ENCODE measurements around the gene PAPSS1.

The PAPSS1 gene

DNA sequence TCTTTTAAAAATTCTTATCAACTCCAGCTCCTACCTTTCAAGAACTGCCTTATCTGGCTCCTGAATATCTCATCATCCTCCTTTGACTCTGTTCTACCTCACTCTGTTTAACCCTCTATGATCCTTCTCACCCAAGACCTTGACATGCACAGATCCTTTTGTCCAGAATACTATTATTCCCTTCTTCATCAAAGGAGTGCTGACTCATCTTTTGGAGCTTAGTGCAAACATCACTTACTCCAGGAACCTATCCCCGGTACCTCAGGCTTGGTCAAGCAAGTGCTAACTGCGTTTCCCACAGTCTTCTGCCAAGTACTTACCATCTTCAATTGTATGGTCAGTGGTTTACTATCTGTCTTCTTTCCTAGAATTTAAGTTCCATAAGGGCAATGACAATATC is 96.0 kb downstream of the PAPSS1 start:
- TF ChIP-seq, protein P1, sequence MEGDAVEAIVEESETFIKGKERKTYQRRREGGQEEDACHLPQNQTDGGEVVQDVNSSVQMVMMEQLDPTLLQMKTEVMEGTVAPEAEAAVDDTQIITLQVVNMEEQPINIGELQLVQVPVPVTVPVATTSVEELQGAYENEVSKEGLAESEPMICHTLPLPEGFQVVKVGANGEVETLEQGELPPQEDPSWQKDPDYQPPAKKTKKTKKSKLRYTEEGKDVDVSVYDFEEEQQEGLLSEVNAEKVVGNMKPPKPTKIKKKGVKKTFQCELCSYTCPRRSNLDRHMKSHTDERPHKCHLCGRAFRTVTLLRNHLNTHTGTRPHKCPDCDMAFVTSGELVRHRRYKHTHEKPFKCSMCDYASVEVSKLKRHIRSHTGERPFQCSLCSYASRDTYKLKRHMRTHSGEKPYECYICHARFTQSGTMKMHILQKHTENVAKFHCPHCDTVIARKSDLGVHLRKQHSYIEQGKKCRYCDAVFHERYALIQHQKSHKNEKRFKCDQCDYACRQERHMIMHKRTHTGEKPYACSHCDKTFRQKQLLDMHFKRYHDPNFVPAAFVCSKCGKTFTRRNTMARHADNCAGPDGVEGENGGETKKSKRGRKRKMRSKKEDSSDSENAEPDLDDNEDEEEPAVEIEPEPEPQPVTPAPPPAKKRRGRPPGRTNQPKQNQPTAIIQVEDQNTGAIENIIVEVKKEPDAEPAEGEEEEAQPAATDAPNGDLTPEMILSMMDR (conservative IDR thresholded peaks at IDR 0.05; ENCODE audit: low read length) = no peak
- no peak for TF ChIP-seq EZH2phosphoT487 (IDR thresholded peaks at IDR 0.05; ENCODE audit: borderline replicate concordance)

GRCh38 chr4:107622006-107622405 is 98.0 kb downstream of the PAPSS1 start:
- H3K9me3 ChIP-seq (ENCODE audit: insufficient read depth, low read depth, low read length) = peaks cover 5% of the 10 kb centered on the region; the same call in 1 of the 2 replicates
- no peak overlapping the region for H2AFZ ChIP-seq (ENCODE audit: low read length)
- TF ChIP-seq, protein P1 (conservative IDR thresholded peaks at IDR 0.05; ENCODE audit: low read length) = no peak
- TF ChIP-seq EZH2phosphoT487 (IDR thresholded peaks at IDR 0.05; ENCODE audit: borderline replicate concordance) = no peak
- peaks cover 10% of the 10 kb centered on the region; the same call in 1 of the 2 replicates for H3K36me3 ChIP-seq (ENCODE audit: insufficient read depth, low read length)
- H3K79me2 ChIP-seq (ENCODE audit: insufficient read depth, low read length) = no peaks in the 10 kb centered on the region
- no peak overlapping the region for H3K9ac ChIP-seq (ENCODE audit: low read depth, low read length, poor library complexity, severe bottlenecking)
- no peaks in the 10 kb centered on the region for H4K20me1 ChIP-seq (ENCODE audit: insufficient read depth, low read length, poor library complexity, severe bottlenecking)
- no peaks in the 10 kb centered on the region for H3F3A ChIP-seq (ENCODE audit: low read depth)
- no peaks in the 10 kb centered on the region for H3K27me3 ChIP-seq (ENCODE audit: insufficient read depth, low read length, poor library complexity, severe bottlenecking)
- peaks cover 2% of the 10 kb centered on the region for H3K4me1 ChIP-seq (ENCODE audit: insufficient read depth, low read length, poor library complexity, severe bottlenecking)
- H3K9me2 ChIP-seq (replicated peaks; ENCODE audit: low read depth, low read length) = no peaks in the 10 kb centered on the region; the same call in 1 of the 2 replicates
- H3K4me3 ChIP-seq (ENCODE audit: low read length, poor library complexity, severe bottlenecking) = no peak overlapping the region
- no peak overlapping the region for H3K4me2 ChIP-seq (ENCODE audit: low read depth, low read length, poor library complexity, severe bottlenecking)

More for the DNA sequence above, 96.0 kb downstream of the PAPSS1 start:
- H3K4me1 ChIP-seq (ENCODE audit: insufficient read depth, low read length, poor library complexity, severe bottlenecking) = no peaks in the 10 kb centered on the region
- H3K9me2 ChIP-seq (replicated peaks; ENCODE audit: low read depth, low read length) = no peaks in the 10 kb centered on the region; the same call in 1 of the 2 replicates
- H3K27me3 ChIP-seq (ENCODE audit: insufficient read depth, low read length, poor library complexity, severe bottlenecking) = no peaks in the 10 kb centered on the region
- no peak overlapping the region for H3K4me3 ChIP-seq (ENCODE audit: low read length, poor library complexity, severe bottlenecking)
- H3K79me2 ChIP-seq (ENCODE audit: insufficient read depth, low read length) = no peaks in the 10 kb centered on the region
- H3K9me3 ChIP-seq (ENCODE audit: insufficient read depth, low read depth, low read length) = peaks cover 5% of the 10 kb centered on the region; the same call in 1 of the 2 replicates
- H3F3A ChIP-seq (ENCODE audit: low read depth) = no peaks in the 10 kb centered on the region
- H3K9ac ChIP-seq (ENCODE audit: low read depth, low read length, poor library complexity, severe bottlenecking) = no peak overlapping the region
- no peak overlapping the region for H2AFZ ChIP-seq (ENCODE audit: low read length)
- H3K4me2 ChIP-seq (ENCODE audit: low read depth, low read length, poor library complexity, severe bottlenecking) = no peak overlapping the region
- H4K20me1 ChIP-seq (ENCODE audit: insufficient read depth, low read length, poor library complexity, severe bottlenecking) = no peaks in the 10 kb centered on the region
- H3K36me3 ChIP-seq (ENCODE audit: insufficient read depth, low read length) = peaks cover 10% of the 10 kb centered on the region; the same call in 1 of the 2 replicates

DNA sequence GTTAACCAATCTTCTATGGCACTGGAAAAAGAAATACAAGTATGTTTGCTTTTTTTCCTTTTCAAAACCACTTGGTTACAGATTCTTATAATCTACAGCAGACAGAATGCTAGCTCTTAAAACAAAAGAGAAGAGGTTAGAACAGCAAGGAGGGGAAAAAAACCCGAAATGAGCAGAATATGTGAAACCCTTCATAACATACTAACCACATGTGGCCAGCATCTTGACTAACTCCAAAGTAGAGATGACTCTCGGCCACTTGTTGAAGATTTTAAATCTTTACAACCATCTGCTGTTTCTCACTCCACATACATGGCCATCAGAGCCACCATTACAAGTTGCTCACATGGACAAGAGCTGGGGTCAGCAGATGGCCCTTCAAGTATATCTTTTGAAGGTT is 100.3 kb downstream of the PAPSS1 start:
- Histone ChIP-seq H3K4me3 (ENCODE audit: low read length, poor library complexity, severe bottlenecking) (no peak overlapping the region), H2AFZ (ENCODE audit: low read length) (no peak overlapping the region), H3K27me3 (ENCODE audit: insufficient read depth, low read length, poor library complexity, severe bottlenecking) (no peaks in the 10 kb centered on the region), H3K4me1 (ENCODE audit: insufficient read depth, low read length, poor library complexity, severe bottlenecking) (peaks cover 7% of the 10 kb centered on the region), H3K36me3 (ENCODE audit: insufficient read depth, low read length) (peaks cover 11% of the 10 kb centered on the region; the same call in 1 of the 2 replicates), H3K9me2 (replicated peaks; ENCODE audit: low read depth, low read length) (no peaks in the 10 kb centered on the region), H3K9ac (ENCODE audit: low read depth, low read length, poor library complexity, severe bottlenecking) (no peak overlapping the region), H3F3A (ENCODE audit: low read depth) (no peaks in the 10 kb centered on the region), H3K79me2 (ENCODE audit: insufficient read depth, low read length) (no peaks in the 10 kb centered on the region), H4K20me1 (ENCODE audit: insufficient read depth, low read length, poor library complexity, severe bottlenecking) (no peaks in the 10 kb centered on the region), H3K9me3 (ENCODE audit: insufficient read depth, low read depth, low read length) (peaks cover 5% of the 10 kb centered on the region; the same call in 1 of the 2 replicates), H3K4me2 (ENCODE audit: low read depth, low read length, poor library complexity, severe bottlenecking) (no peak overlapping the region)
- no peak for TF ChIP-seq EZH2phosphoT487 (IDR thresholded peaks at IDR 0.05; ENCODE audit: borderline replicate concordance)
- TF ChIP-seq, protein P1 (conservative IDR thresholded peaks at IDR 0.05; ENCODE audit: low read length) = no peak

Data from Loucy (cell line).